Measurements from ENCODE around the gene INPPL1. TPM values are rescaled to one million over a fixed set of nuclear protein-coding genes. Genes with fewer than 3 reads are reported as not detected.

The INPPL1 gene
- total RNA-seq, 5 donors from 2014 or later (not counting 1 experiment from before 2014, with no cell fraction given), result 112 to 162 (median 147) TPM

DNA sequence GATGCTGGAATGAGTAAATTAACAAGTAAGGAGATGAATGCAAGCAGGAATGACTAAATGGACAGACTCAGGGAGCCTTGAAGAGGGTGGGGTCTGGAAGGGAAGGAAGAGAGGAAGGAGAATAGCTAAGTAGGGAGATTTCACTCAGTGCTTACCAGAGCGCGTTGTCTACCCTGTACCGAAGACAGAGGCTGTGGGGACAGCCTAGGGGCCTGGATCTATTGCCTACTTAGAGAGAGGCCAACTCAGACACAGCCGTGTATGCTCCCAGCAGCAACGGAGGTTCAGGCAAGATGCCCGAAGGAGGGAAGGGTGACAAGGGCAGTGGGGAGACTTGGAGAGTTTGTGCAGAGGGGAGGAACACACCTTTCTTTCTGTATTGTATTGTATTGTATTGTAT lies 7.9 kb upstream of the INPPL1 start, which contains the start of gene FOLR2:
Gene FOLR2 (plus strand): TSS at position 157 of the 400 bp plus-strand sequence. CDS start 1,791 bp downstream, outside the sequence.
- Histone ChIP-seq H3K27ac (ENCODE audit: low read length) (no peak within 1 kb of the TSS), H3K4me3 (ENCODE audit: control insufficient read depth in 1 of 2, extremely low read depth in 1 of 2, low read length in 1 of 2) (no peak within 1 kb of the TSS), H3K36me3 (ENCODE audit: control insufficient read depth in 2 of 2, extremely low read depth in 1 of 2, insufficient read depth in 1 of 2, low read length in 1 of 2) (no peaks in the 10 kb centered on the region), H3K9me3 (no peaks in the 10 kb centered on the region), H3K4me1 (ENCODE audit: control insufficient read depth in 1 of 2, extremely low read depth in 1 of 2, insufficient read depth in 2 of 2, low read length in 2 of 2) (peaks cover 0 to 3% of the 10 kb centered on the region in 2 experiments), H3K27me3 (replicated peaks in 1 of 2; ENCODE audit: control insufficient read depth in 2 of 2, extremely low read depth in 1 of 2, insufficient read depth in 2 of 2, low read length in 1 of 2) (peaks cover 0 to 26% of the 10 kb centered on the region in 2 experiments)
- Mint-ChIP-seq H3K27me3 (peaks cover 20 to 25% of the 10 kb centered on the region in 2 donors), H3K27ac (no peak within 1 kb of the TSS), H3K4me1 (peaks cover 0 to 7% (median 0%) of the 10 kb centered on the region in 3 donors), H3K4me3 (no peak within 1 kb of the TSS), H3K36me3 (no peaks in the 10 kb centered on the region), H3K9me3 (no peaks in the 10 kb centered on the region)
- ATAC-seq (replicated peaks in 1 of 4) (no peak), DNase-seq (no peak)
- WGBS (ENCODE audit: insufficient coverage), result 100% methylated on average over 4 of the region's 6 CpGs
- ChIA-PET CTCF (no interaction called here), POLR2A (no interaction called here)

DNA sequence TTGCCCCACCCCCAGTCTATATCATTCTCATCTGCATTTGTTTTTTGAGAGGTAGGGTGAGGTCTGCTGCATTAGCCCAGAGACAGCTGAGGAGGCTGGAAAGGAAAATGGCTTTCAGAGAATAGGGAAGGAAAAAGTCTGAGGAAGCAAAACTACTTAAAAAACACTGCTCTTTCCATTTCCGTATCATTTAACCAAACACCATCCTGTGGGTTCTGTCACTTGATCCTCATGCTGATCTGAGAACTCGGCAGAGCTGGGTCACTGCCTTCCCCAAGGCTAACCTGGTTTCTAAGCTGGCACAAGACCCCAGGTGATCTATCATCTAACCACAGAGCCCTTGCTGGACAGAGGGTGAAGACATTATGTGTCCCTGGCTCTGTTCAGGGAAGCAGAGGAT lies 6.7 kb upstream of the INPPL1 start:
- CTCF ChIA-PET, result no interaction called here
- no peaks in the 10 kb centered on the region for H3K36me3 Mint-ChIP-seq
- Histone ChIP-seq H3K9me3 (no peaks in the 10 kb centered on the region), H3K27ac (ENCODE audit: low read length) (no peak overlapping the region), H3K27me3 (replicated peaks in 1 of 2; ENCODE audit: control insufficient read depth in 2 of 2, extremely low read depth in 1 of 2, insufficient read depth in 2 of 2, low read length in 1 of 2) (peaks cover 0 to 22% of the 10 kb centered on the region in 2 experiments), H3K4me3 (ENCODE audit: control insufficient read depth in 1 of 2, extremely low read depth in 1 of 2, low read length in 1 of 2) (no peak overlapping the region), H3K36me3 (ENCODE audit: control insufficient read depth in 2 of 2, extremely low read depth in 1 of 2, insufficient read depth in 1 of 2, low read length in 1 of 2) (no peaks in the 10 kb centered on the region), H3K4me1 (ENCODE audit: control insufficient read depth in 1 of 2, extremely low read depth in 1 of 2, insufficient read depth in 2 of 2, low read length in 2 of 2) (peaks cover 5 to 9% of the 10 kb centered on the region in 2 experiments)
- DNase-seq, result no peak
- H3K27ac Mint-ChIP-seq, result no peak overlapping the region
- ATAC-seq (replicated peaks in 1 of 4), result no peak
- H3K4me1 Mint-ChIP-seq, result peaks cover 7 to 15% (median 10%) of the 10 kb centered on the region in 3 donors
- H3K4me3 Mint-ChIP-seq, result no peak overlapping the region
- H3K9me3 Mint-ChIP-seq, result no peaks in the 10 kb centered on the region
- WGBS (ENCODE audit: insufficient coverage), result 11% methylated on average over 2 of the region's 2 CpGs
- H3K27me3 Mint-ChIP-seq, result peaks cover 20 to 24% of the 10 kb centered on the region in 2 donors
- POLR2A ChIA-PET, result no interaction called here

DNA sequence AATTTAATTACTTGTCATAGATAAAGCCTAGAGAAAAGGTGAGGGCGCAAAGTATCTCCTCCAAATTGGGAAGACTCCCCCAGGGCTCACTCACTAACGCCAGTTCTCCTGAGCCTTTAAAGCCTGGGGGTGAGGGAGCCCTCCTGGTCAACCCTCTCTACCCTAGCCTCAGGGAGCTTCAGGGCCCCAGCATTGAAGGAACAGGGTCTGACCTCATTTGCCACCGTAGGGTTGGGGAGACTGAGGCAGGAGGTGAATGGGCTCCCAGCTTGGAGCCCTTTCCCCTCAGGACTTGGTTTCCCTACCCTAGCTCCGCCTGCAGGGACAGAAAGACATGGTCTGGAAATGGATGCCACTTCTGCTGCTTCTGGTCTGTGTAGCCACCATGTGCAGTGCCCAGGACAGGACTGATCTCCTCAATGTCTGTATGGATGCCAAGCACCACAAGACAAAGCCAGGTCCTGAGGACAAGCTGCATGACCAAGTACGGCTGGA lies 6.3 kb upstream of the INPPL1 start:
- POLR2A ChIA-PET, result no interaction called here

GRCh38 chr11:72220696-72221363 lies 3.7 kb upstream of the INPPL1 start:
- Histone ChIP-seq H3K4me1 (ENCODE audit: control insufficient read depth in 1 of 2, extremely low read depth in 1 of 2, insufficient read depth in 2 of 2, low read length in 2 of 2) (peaks cover 5 to 25% of the 10 kb centered on the region in 2 experiments), H3K27ac (ENCODE audit: low read length) (no peak overlapping the region), H3K4me3 (ENCODE audit: control insufficient read depth in 1 of 2, extremely low read depth in 1 of 2, low read length in 1 of 2) (no peak overlapping the region), H3K9me3 (no peaks in the 10 kb centered on the region), H3K36me3 (ENCODE audit: control insufficient read depth in 2 of 2, extremely low read depth in 1 of 2, insufficient read depth in 1 of 2, low read length in 1 of 2) (no peaks in the 10 kb centered on the region), H3K27me3 (replicated peaks in 1 of 2; ENCODE audit: control insufficient read depth in 2 of 2, extremely low read depth in 1 of 2, insufficient read depth in 2 of 2, low read length in 1 of 2) (peaks cover 0 to 22% of the 10 kb centered on the region in 2 experiments)
- no peaks in the 10 kb centered on the region for H3K9me3 Mint-ChIP-seq
- H3K27ac Mint-ChIP-seq, result no peak overlapping the region
- peaks cover 20 to 24% of the 10 kb centered on the region in 2 donors for H3K27me3 Mint-ChIP-seq
- POLR2A ChIA-PET, result no interaction called here
- 81% methylated on average over 5 of the region's 10 CpGs for WGBS (ENCODE audit: insufficient coverage)
- DNase-seq, result no peak
- no peak for ATAC-seq (replicated peaks in 1 of 4)
- CTCF ChIA-PET, result interaction anchor here in 1 of 2 donors (1.1 kb wide), 1 partner anchor 77 kb away, joined by 4 read pairs; no protein-coding TSS in a partner anchor
- H3K4me1 Mint-ChIP-seq, result peaks cover 16 to 26% (median 24%) of the 10 kb centered on the region in 3 donors
- H3K36me3 Mint-ChIP-seq, result no peaks in the 10 kb centered on the region
- no peak overlapping the region for H3K4me3 Mint-ChIP-seq

More for the DNA sequence above, 6.3 kb upstream of the INPPL1 start:
- Histone ChIP-seq H3K4me1 (ENCODE audit: control insufficient read depth in 1 of 2, extremely low read depth in 1 of 2, insufficient read depth in 2 of 2, low read length in 2 of 2) (peaks cover 5 to 12% of the 10 kb centered on the region in 2 experiments), H3K36me3 (ENCODE audit: control insufficient read depth in 2 of 2, extremely low read depth in 1 of 2, insufficient read depth in 1 of 2, low read length in 1 of 2) (no peaks in the 10 kb centered on the region), H3K4me3 (ENCODE audit: control insufficient read depth in 1 of 2, extremely low read depth in 1 of 2, low read length in 1 of 2) (no peak overlapping the region), H3K9me3 (no peaks in the 10 kb centered on the region), H3K27me3 (replicated peaks in 1 of 2; ENCODE audit: control insufficient read depth in 2 of 2, extremely low read depth in 1 of 2, insufficient read depth in 2 of 2, low read length in 1 of 2) (peaks cover 0 to 22% of the 10 kb centered on the region in 2 experiments), H3K27ac (ENCODE audit: low read length) (no peak overlapping the region)
- H3K4me3 Mint-ChIP-seq, result no peak overlapping the region
- H3K36me3 Mint-ChIP-seq, result no peaks in the 10 kb centered on the region
- peaks cover 8 to 17% (median 13%) of the 10 kb centered on the region in 3 donors for H3K4me1 Mint-ChIP-seq
- WGBS (ENCODE audit: insufficient coverage), result 100% methylated on average over 2 of the region's 5 CpGs
- H3K9me3 Mint-ChIP-seq, result no peaks in the 10 kb centered on the region
- ATAC-seq (replicated peaks in 1 of 4) (no peak), DNase-seq (no peak)
- CTCF ChIA-PET, result no interaction called here
- H3K27ac Mint-ChIP-seq, result no peak overlapping the region
- H3K27me3 Mint-ChIP-seq, result peaks cover 20 to 24% of the 10 kb centered on the region in 2 donors

DNA sequence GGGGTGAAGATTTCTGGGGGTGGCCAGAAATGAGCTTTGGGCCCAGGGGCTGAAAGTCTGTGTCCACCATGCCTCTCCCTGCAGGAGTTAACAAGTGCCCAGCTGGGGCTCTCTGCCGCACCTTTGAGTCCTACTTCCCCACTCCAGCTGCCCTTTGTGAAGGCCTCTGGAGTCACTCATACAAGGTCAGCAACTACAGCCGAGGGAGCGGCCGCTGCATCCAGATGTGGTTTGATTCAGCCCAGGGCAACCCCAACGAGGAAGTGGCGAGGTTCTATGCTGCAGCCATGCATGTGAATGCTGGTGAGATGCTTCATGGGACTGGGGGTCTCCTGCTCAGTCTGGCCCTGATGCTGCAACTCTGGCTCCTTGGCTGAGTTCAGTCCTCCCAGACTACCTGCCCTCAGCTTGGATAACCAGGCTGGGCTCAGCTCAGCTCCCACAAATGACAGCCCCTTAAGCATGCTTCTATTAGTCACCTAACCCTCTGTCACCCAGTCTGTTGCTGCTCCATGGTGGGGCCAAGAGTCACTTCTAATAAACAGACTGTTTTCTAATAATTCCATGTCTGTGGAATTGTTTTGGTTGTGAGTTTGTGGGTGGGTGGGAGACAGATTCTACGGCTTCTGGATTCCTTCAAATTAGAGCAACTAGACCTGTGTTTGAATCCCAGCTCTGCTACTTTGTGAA lies 3.0 kb upstream of the INPPL1 start:
- Histone ChIP-seq H3K9me3 (no peaks in the 10 kb centered on the region), H3K27ac (ENCODE audit: low read length) (no peak overlapping the region), H3K4me1 (ENCODE audit: control insufficient read depth in 1 of 2, extremely low read depth in 1 of 2, insufficient read depth in 2 of 2, low read length in 2 of 2) (peaks cover 5 to 32% of the 10 kb centered on the region in 2 experiments), H3K4me3 (ENCODE audit: control insufficient read depth in 1 of 2, extremely low read depth in 1 of 2, low read length in 1 of 2) (no peak overlapping the region), H3K27me3 (replicated peaks in 1 of 2; ENCODE audit: control insufficient read depth in 2 of 2, extremely low read depth in 1 of 2, insufficient read depth in 2 of 2, low read length in 1 of 2) (peaks cover 0 to 17% of the 10 kb centered on the region in 2 experiments), H3K36me3 (ENCODE audit: control insufficient read depth in 2 of 2, extremely low read depth in 1 of 2, insufficient read depth in 1 of 2, low read length in 1 of 2) (no peaks in the 10 kb centered on the region)
- peak overlapping the region in 1 of 2 donors; percentile 95 for H3K27ac Mint-ChIP-seq
- no peak for DNase-seq
- ChIA-PET CTCF (interaction anchor here in 1 of 2 donors (1.1 to 1.9 kb wide), 2 partner anchors 78 to 196 kb away, joined by 4 read pairs; no protein-coding TSS in a partner anchor), POLR2A (no interaction called here)
- ATAC-seq (replicated peaks in 1 of 4), result no peak
- peaks cover 14 to 17% of the 10 kb centered on the region in 2 donors for H3K27me3 Mint-ChIP-seq
- H3K4me3 Mint-ChIP-seq, result no peak overlapping the region
- peaks cover 23 to 33% (median 31%) of the 10 kb centered on the region in 3 donors for H3K4me1 Mint-ChIP-seq
- 92% methylated on average over 4 of the region's 7 CpGs for WGBS (ENCODE audit: insufficient coverage)
- no peaks in the 10 kb centered on the region for H3K36me3 Mint-ChIP-seq
- H3K9me3 Mint-ChIP-seq, result no peaks in the 10 kb centered on the region

DNA sequence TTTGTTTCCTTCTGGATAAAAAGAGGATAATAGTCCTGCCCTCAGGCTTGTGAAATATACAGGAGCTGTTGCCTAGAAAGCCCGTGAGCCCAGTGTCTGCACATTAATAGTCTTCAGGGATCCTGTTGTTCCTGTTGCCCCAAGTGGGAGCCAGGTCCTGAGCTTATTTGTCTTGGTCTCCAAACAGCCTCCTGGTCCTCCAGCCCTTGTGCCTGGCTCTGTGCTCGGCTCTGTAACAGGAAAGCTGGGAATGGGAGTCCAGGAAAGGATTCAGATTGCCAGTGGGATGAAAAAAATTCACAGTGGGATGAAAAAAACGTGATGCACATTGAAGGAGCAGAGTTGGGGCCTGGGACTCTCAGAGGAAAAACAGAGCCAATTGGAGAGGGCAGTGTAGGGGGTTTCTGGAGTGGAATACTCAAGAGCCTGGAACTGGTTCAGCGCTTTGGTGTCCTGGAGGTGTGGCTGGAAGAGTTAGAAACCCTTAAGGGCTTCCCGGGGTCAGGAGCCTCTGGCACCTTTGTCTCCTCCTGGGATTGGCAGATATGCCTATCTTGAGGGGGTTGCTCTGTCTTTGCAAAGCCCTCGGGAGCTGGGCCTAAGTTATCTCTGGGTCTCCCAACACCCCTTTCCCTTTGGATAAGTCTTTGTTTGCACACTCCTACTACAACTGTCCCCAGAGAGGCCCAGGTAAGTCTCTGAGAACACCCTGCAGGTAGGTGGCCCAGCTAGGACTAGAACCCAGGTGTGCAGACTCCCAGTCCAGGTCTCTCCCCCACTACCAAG lies 2.3 kb upstream of the INPPL1 start:
- ChIA-PET CTCF (interaction anchor here in 1 of 2 donors (0.6 to 1.9 kb wide), 7 partner anchors 12 to 295 kb away, joined by 3 to 10 read pairs (median 4); no protein-coding TSS in a partner anchor), POLR2A (no interaction called here)
- H3K9me3 Mint-ChIP-seq, result no peaks in the 10 kb centered on the region
- H3K4me1 Mint-ChIP-seq, result peaks cover 28 to 39% (median 37%) of the 10 kb centered on the region in 3 donors
- WGBS (ENCODE audit: insufficient coverage), result 92% methylated on average over 5 of the region's 6 CpGs
- H3K27ac Mint-ChIP-seq, result peak overlapping the region; percentile 95
- Histone ChIP-seq H3K27ac (ENCODE audit: low read length) (peak overlapping the region; percentile 78), H3K9me3 (no peaks in the 10 kb centered on the region), H3K36me3 (ENCODE audit: control insufficient read depth in 2 of 2, extremely low read depth in 1 of 2, insufficient read depth in 1 of 2, low read length in 1 of 2) (no peaks in the 10 kb centered on the region), H3K4me1 (ENCODE audit: control insufficient read depth in 1 of 2, extremely low read depth in 1 of 2, insufficient read depth in 2 of 2, low read length in 2 of 2) (peaks cover 5 to 37% of the 10 kb centered on the region in 2 experiments), H3K4me3 (ENCODE audit: control insufficient read depth in 1 of 2, extremely low read depth in 1 of 2, low read length in 1 of 2) (peak overlapping the region; percentile 84 to 92), H3K27me3 (replicated peaks in 1 of 2; ENCODE audit: control insufficient read depth in 2 of 2, extremely low read depth in 1 of 2, insufficient read depth in 2 of 2, low read length in 1 of 2) (peaks cover 0 to 11% of the 10 kb centered on the region in 2 experiments)
- H3K36me3 Mint-ChIP-seq, result no peaks in the 10 kb centered on the region
- peak overlapping the region; percentile 88 to 93 (median 88) for H3K4me3 Mint-ChIP-seq
- no peak for ATAC-seq (replicated peaks in 1 of 4)
- peaks cover 7 to 10% of the 10 kb centered on the region in 2 donors for H3K27me3 Mint-ChIP-seq
- DNase-seq, result no peak

All from T-cell (primary cell).